AG10803 (cell line): ENCODE results near the gene CPNE4.

ENCODE experiments used
- DNase-seq: peaks from one replicate; pipeline ENCODE4 v3.0.0; 2010; ENCODE audit warnings: low read depth
- H3K4me3 ChIP-seq: 2 replicates; pipeline ENCODE4 v1.5.1; 2011; ENCODE audit warnings: mild to moderate bottlenecking, low read length, control low read depth
- CTCF ChIP-seq: conservative IDR thresholded peaks from 2 replicates; pipeline ENCODE4 v1.5.1; 2011; ENCODE audit warnings: mild to moderate bottlenecking, low read length, control low read depth, inconsistent platforms

The CPNE4 gene

GRCh38 chr3:131546441-131546840, 488.4 kb downstream of the CPNE4 start:
- DNase-seq, result no peak
- H3K4me3 ChIP-seq, result no peak overlapping the region
- TF ChIP-seq CTCF, result no peak

DNA sequence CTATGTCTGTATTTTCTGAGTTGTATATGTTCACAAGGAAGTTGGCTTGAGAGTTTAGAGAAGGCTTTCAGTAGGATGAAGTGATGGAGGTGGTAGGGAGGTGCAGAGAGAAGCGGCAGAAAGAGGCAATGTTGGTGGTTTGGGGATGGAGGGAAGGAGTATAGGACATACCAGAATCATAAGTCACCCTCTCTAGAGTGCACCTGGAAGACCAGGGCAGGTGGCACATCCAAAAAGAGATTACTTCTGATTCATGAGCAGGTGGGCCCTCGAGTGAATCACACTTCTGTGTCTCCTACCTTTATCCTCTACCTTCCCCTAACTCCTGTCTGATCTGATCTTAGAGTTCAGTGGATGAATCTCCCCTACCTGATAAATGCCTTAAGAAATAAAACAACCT, 490.3 kb downstream of the CPNE4 start:
- H3K4me3 ChIP-seq, result no peak overlapping the region
- DNase-seq, result no peak
- no peak for TF ChIP-seq CTCF

DNA sequence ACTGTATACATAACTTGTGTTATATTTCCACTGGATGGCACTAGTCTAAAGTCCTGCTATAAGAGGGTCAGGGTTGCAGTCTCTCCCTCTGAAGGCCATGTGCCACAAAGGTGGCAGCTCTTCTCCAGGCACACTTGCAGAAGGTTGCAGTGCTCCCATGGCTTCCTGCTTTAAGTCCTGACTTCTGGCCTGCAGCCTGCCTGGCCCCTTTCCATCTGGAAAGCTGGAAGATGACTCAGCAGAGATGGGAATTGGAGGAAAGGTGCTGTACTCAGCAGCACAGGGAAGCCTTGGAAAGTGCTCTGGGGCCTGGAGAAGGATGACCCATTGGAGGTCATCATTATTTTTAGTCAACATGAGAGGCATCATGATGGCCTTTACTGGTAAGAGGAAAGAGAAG, 491.1 kb downstream of the CPNE4 start:
- H3K4me3 ChIP-seq, result no peak overlapping the region
- peak; percentile 88 for DNase-seq
- no peak; the same call in 1 of the 2 replicates for TF ChIP-seq CTCF

GRCh38 chr3:131541288-131541687, 493.5 kb downstream of the CPNE4 start:
- H3K4me3 ChIP-seq, result no peak overlapping the region
- no peak for TF ChIP-seq CTCF
- no peak for DNase-seq

GRCh38 chr3:131540821-131541220, 494.0 kb downstream of the CPNE4 start:
- no peak for TF ChIP-seq CTCF
- no peak for DNase-seq

DNA sequence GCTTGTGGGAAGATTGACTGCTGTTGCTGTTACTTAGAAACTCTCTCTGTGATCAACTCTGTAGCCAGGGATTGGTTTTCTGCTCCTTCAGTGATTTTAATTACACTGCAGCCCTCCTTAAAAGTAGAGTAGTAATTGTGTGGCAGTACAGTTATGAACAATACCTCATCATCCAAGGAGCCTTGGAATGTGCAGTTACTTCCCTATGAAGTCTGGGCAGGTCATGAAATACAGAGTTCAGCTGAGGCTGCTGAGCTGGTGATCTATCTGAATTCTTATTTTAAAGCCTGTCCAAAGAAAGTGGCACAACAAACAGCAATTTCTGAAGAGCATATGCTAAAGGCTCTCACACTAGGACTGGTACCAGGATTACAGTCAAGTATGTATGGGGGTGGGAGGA, 494.7 kb downstream of the CPNE4 start:
- no peak overlapping the region for H3K4me3 ChIP-seq
- peak; percentile 44 for DNase-seq
- TF ChIP-seq CTCF, result no peak

More at GRCh38 chr3:131540821-131541220, 494.0 kb downstream of the CPNE4 start:
- H3K4me3 ChIP-seq, result no peak overlapping the region

DNA sequence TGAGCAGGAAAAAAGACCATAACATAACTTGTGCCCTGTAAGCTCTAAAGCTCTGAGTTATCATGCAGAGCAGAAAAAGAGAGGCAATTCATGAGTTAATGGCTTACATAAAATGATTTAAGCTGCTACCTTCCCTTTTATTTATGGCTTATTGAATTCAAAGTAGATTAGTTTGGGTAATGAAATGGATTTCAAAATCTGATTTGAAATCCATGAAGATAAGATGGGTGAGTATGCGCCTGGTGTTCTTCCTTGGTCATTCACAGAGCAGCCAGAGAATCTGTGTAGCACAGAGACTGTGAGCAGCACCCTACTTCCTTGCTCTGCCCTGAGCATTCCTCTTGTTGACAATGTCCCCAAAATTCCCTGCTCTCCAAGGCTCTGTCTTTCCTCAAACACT, 495.8 kb downstream of the CPNE4 start:
- no peak overlapping the region for H3K4me3 ChIP-seq
- TF ChIP-seq CTCF, result no peak
- no peak for DNase-seq
